GM15510 (cell line): ENCODE data around the gene PTH1R.

Experiments used
- POLR2A ChIP-seq: IDR thresholded peaks from 3 replicates; pipeline ENCODE4 v1.6.1; 2011; ENCODE audit warnings: borderline replicate concordance; ENCODE audit not compliant: insufficient read length; ENCODE audit errors: extremely low read depth

The PTH1R gene

GRCh38 chr3:46846624-46847542 is 30.6 kb upstream of the PTH1R start:
- TF ChIP-seq POLR2A: no peak

- TF ChIP-seq POLR2A: no peak
These were observed 29.8 kb upstream of the PTH1R start for GRCh38 chr3:46847744-46848143.

DNA sequence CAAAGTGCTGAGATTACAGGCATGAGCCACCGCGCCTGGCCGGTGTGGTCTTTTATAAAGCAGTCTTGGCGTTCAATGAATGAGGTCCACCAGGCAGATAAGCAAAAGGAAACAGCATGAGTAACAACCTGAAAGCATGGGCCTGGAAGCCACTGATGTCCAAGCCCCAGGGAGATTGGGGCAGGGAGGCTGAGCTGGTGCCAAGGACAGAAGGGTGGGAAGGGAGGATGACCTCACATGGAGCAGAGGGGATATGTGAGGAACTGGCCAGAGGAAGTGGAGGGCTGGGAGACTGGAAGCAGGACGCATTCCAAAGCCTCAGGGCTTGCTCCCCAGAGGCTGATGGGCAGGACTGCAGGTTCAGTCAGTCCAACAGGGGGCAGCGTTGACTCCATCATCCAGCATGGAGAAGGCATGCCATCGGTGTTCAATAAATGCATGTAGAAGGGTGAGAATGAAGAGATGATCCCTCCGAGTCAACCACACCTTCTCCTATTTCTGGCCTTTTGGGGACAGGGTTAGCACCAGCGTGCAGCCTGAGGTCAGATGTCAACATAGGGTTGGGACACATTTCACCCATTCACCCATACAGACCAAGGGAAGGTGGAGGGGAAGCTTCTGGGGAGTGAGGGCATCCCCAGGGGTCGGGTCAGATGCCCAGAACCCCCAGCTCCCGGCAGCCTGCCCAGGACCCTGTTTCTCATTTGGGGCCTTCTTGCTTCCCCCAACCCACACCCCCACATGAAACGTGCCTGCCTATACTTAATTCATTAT is 29.1 kb upstream of the PTH1R start:
- no peak for TF ChIP-seq POLR2A

GRCh38 chr3:46849045-46849631 is 28.4 kb upstream of the PTH1R start:
- TF ChIP-seq POLR2A: no peak

DNA sequence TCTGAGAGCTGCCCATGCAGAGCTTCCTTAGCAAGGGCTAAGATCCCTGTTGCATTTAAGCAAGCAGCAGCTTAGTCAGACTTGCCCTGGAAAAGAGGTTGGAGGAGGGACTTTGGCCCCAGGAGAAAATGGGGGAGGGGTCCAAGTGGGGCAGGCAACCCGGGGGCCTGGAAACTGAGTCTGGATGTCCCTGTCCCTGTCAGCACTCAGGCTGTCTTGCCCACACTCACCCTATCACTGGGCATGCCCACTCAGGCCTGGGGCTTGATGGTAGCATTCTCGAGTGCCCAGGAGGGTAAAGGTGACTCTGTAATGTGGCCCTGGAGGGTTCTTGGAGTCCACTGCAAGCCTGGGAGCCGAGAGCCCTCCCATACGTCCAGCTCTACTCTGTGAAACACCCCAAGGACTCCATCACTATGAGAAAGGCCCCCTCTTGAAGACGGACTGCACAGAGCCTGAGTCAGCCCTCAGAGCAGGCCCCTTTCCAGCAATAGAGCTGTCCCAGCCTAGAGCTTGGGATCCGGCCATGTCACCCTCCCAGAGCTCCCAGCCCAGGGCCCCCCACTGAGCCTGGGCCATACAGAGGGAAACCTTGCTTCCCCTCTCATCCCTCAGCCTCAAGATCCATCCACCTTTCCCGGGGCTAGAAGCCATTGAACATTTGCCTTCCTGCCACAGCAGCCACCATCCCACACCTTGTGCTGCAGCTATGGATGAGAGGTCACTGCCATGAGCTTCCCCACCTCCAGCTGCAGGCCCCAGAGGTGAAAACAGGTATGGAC is 27.6 kb upstream of the PTH1R start:
- no peak for TF ChIP-seq POLR2A

DNA sequence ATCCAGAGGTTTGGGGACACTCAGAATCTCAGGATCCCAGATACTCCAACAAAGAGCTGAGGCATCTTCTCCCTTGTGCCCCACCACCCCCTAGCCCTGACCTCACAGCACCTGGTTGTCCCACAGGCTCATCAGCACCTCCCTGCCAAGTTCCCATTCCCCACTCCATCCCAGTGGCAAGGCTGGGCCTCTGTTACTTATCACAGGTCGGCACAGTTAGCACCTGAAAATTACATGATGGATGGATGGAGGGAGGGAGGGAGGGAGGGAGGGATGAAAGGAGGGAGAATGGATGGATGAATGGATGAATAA is 27.1 kb upstream of the PTH1R start:
- no peak for TF ChIP-seq POLR2A

- no peak for TF ChIP-seq POLR2A
These were observed 25.9 kb upstream of the PTH1R start for GRCh38 chr3:46851364-46852333.

GRCh38 chr3:46852334-46852720 is 25.2 kb upstream of the PTH1R start:
- no peak for TF ChIP-seq POLR2A

DNA sequence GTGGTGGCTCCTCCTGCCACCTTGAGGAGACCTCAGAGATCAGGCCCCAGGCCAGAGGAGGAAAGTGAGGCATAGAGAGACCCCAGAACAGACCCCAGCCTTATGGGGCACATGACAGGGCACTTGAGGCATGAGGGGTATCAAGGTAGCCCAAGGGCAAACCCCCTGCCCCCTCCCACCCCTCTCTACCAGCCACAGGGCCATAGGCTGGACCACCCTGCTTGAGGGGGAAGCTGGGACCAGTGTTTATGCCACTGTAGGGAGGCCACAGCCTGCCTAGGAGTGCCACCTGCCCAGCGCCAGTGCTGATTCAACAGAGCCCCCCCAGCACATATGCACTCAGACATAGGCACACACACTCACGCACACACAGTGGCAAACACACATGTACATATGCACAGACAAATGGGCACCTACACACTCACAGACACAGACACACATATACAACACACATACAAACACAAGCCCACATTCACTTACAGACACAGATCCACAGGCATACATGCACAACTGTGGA is 24.6 kb upstream of the PTH1R start:
- TF ChIP-seq POLR2A: no peak

- no peak for TF ChIP-seq POLR2A
These were observed 23.8 kb upstream of the PTH1R start for GRCh38 chr3:46853441-46854415.

- no peak for TF ChIP-seq POLR2A
These were observed 22.9 kb upstream of the PTH1R start for GRCh38 chr3:46854555-46854991.
